GM12873 (cell line): ENCODE measurements around the gene PHKB.

Experiments used
- TF ChIP-seq, protein P1 (sequence below): IDR thresholded peaks from 2 replicates; pipeline ENCODE4 v1.5.1; 2012; ENCODE audit warnings: low read depth, mild to moderate bottlenecking, moderate library complexity, low read length, control low read depth; ENCODE audit not compliant: insufficient read depth; ENCODE audit errors: missing control alignments

Gene PHKB

DNA sequence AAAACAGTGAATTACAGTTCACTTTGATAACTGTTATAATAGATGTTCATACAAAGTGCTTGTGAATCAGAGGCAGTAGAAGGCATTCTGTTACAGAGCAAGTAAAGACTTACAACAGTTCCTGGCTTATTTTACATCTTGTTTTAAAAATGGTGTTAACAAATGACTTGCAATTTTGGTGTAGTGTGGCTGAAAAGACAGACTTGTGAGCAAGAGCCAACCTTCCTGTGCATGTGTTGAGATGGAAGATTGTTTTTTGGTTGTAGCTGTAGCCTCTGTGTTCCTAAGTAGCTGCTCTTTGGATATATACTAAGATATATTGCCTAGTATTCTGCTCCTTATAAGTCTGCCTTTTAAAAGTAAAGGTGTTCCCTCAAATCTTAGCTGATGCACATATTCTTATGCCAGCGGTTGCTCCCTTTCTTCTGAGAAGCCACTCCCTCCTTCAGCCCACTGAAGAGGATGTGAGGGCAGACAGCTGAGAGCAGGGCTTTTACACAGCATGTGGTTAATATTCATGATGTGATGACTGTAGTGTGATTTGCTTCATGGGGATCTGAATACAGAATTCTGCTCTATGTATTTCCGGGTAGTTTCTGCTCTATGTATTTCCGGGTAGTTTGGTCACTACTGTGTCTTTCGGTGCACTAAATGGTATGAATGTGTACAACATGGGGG, 182.3 kb downstream of the PHKB start:
- TF ChIP-seq, protein P1, sequence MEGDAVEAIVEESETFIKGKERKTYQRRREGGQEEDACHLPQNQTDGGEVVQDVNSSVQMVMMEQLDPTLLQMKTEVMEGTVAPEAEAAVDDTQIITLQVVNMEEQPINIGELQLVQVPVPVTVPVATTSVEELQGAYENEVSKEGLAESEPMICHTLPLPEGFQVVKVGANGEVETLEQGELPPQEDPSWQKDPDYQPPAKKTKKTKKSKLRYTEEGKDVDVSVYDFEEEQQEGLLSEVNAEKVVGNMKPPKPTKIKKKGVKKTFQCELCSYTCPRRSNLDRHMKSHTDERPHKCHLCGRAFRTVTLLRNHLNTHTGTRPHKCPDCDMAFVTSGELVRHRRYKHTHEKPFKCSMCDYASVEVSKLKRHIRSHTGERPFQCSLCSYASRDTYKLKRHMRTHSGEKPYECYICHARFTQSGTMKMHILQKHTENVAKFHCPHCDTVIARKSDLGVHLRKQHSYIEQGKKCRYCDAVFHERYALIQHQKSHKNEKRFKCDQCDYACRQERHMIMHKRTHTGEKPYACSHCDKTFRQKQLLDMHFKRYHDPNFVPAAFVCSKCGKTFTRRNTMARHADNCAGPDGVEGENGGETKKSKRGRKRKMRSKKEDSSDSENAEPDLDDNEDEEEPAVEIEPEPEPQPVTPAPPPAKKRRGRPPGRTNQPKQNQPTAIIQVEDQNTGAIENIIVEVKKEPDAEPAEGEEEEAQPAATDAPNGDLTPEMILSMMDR = no peak

DNA sequence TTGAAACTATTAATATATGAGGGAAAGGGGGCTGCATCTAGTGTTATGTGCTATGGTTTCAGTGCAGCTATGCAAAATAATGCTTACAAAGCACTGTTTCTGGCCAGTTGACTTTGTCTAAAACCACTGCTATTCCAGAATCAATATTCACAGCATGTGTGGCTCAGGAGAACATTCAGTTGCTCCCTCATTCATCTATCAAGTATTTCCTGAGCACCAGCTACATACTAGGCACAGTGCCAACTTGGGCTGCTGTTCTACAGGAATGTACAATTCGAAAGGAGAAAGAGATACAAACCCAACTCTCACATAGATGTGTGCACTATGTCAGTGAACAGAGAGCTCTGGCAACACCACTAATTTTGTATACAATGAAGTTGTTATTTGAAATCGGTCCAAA, 183.0 kb downstream of the PHKB start:
- TF ChIP-seq, protein P1 = no peak

DNA sequence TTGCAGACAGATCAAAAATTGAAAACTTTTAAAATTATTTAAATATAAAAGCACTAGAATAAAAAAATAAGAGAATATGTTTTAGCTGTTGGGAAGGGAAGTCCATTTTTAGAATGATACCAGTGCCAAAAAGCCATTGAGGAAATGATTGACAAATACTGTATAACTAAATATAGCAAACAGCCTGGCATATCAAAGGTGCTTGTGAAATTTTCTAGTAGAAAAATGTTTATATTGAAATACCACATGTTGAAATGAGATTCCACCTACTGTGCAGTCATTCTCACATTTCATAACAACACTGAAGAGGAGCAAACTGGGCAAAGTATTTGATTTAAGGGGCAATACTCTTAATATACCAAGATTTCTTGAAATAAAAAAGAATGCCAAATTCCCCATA, 183.5 kb downstream of the PHKB start:
- TF ChIP-seq, protein P1 = no peak

DNA sequence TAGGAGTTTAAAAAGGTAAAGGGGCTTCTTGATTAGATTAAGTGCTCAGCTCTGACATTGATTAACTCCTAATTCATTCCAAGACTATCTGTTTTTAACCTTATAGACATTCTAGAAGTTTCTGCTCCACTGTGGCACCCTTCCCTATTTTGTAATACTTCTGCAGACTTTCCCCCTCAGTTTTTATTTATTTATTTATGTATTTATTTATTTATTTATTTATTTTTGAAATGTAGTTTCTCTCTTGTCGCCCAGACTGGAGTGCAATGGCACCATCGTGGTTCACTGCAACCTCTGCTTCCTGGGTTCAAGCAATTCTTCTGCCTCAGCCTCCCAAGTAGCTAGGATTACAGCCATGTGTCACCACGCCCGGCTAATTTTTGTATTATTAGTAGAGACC, 185.8 kb downstream of the PHKB start:
- TF ChIP-seq, protein P1 = no peak

DNA sequence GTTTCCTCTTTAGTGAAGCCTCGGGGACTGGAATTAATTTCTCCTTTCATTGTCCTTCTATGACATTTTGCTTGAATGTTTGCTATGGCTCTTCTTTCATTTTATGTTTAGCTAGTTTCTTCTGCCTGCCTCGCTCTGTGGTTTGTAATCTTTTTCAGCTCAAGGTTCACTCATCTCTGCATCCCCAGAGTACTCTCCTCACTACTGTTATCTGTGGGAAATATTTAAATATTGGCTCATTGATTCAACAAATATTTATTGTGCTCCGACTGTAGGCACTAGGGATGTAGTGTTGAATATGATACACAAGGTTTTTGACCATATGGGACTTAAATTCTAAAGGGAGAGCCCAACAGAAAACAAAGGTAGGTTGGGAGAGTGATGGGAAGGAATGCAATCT, 195.9 kb downstream of the PHKB start:
- TF ChIP-seq, protein P1 = no peak

DNA sequence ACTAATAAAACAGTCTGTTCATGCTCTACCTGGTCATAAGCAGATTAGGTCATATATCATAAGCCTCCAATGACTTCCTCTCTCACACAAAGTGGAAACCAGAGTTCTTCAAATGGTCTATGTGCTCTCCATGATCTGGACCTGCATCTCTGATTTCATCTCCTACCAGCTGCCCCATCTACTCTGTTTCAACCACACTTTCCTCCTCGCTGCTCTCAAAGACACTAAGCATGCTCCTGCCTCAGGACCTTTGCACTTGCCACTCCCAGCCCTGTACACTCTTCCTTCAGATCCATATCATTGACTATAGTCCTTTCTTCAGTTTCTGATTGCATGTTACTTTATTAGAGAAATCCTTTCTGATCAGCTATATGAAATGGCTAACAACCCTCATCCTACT, 196.8 kb downstream of the PHKB start:
- TF ChIP-seq, protein P1 = no peak

DNA sequence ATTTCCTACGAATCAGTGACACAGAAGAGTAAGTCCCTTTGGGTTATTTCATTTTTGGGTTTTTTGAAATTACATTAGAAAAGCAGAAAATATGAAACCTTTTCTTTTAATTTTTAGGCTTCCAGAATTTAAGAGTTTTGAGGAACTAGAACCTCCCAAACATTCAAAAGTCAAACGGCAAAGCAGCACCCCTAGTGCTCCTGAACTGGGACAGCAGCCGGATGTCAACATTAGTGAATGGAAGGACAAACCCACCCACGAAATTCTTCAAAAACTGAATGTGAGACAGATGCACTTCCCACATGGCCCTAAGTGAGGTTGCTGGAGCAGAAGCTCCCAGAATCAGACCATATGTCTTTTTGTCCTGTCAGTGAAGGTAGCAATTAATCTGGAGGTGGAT, 199.4 kb downstream of the PHKB start:
- TF ChIP-seq, protein P1 = peak; percentile 4
